Thoracic aorta endothelial cell (primary cell): Measurements from ENCODE around the gene ABHD6. TPM values are rescaled to one million over a fixed set of nuclear protein-coding genes. Genes with fewer than 3 reads are reported as not detected.

Experiments used
- small RNA-seq: library from RNA; depleted of rRNA; stranded (forward); fragments of <200 nt; gene quantifications from one replicate; pipeline ENCODE3, GENCODE V24; 2012
- total RNA-seq: library from RNA; depleted of rRNA; stranded (reverse); fragments of >200 nt; gene quantifications from 2 replicates; pipeline ENCODE4 v1.2.3, GENCODE V29; 2012

Gene ABHD6
- total RNA-seq = 6.0 and 7.3 TPM in 2 replicates

GRCh38 chr3:58237238-58237940 lies at the start of gene ABHD6:
ABHD6 (plus strand) TSS chr3:58237792; CDS start chr3:58256587, 18,795 bp downstream.

GRCh38 chr3:58210761-58211460 lies 26.7 kb upstream of the ABHD6 start, which contains the start of gene DNASE1L3:
DNASE1L3 (minus strand) TSS chr3:58210972; CDS start chr3:58210906, 66 bp downstream.

GRCh38 chr3:58305882-58306711 lies 68.5 kb downstream of the ABHD6 start, which contains the start of the genes HTD2 and RPP14:
HTD2 (plus strand) TSS chr3:58306520; CDS start chr3:58317614, 11,094 bp downstream.
RPP14 (plus strand) TSS chr3:58306245; CDS start chr3:58310330, 4,085 bp downstream.

GRCh38 chr3:58332575-58333188 lies 95.1 kb downstream of the ABHD6 start, which contains the start of gene PXK:
PXK (plus strand) TSS chr3:58332892; CDS start chr3:58332989, 97 bp downstream.

Small RNAs within 50 kb of the gene (small RNA-seq; reads per million reads assigned to genes)
- not detected for gene AC098479.1

Other genes starting within 250 kb of the ABHD6 start
- 776 and 779 TPM in 2 replicates for gene FLNB, start 229.4 kb upstream of the ABHD6 start, total RNA-seq
- 0.65 TPM in 1 of 2 replicates, not detected in the other for gene DNASE1L3, start 26.8 kb upstream of the ABHD6 start, total RNA-seq
- gene RPP14, start 68.5 kb downstream of the ABHD6 start, total RNA-seq = 21.1 and 23.1 TPM in 2 replicates
- 6.3 and 8.1 TPM in 2 replicates for gene HTD2, start 68.7 kb downstream of the ABHD6 start, total RNA-seq
- 27.7 and 31.7 TPM in 2 replicates for gene PXK, start 95.1 kb downstream of the ABHD6 start, total RNA-seq
- 72.2 and 73.8 TPM in 2 replicates for gene PDHB, start 196.0 kb downstream of the ABHD6 start, total RNA-seq